ENCODE data around the gene LYZ. TPM values are rescaled to one million over a fixed set of nuclear protein-coding genes. Genes with fewer than 3 reads are reported as not detected.
A peak's percentile ranks its signal among the peaks of the same experiment; 100 is the strongest.

LYZ gene
- total RNA-seq, 1 donor from 2014 or later, result 81.9 TPM

- DNase-seq (ENCODE audit: low spot score), result no peak
Observed at GRCh38 chr12:69338120-69338859, 9.9 kb upstream of the LYZ start.

- no peak for DNase-seq (ENCODE audit: low spot score)
Observed at GRCh38 chr12:69338936-69339335, 9.2 kb upstream of the LYZ start.

GRCh38 chr12:69339999-69340398 is 8.2 kb upstream of the LYZ start:
- DNase-seq (ENCODE audit: low spot score), result no peak

- no peak for DNase-seq (ENCODE audit: low spot score)
Observed at GRCh38 chr12:69341328-69341727, 6.9 kb upstream of the LYZ start.

GRCh38 chr12:69342421-69342820 is 5.8 kb upstream of the LYZ start:
- DNase-seq (ENCODE audit: low spot score), result no peak

- no peak for DNase-seq (ENCODE audit: low spot score)
Observed at GRCh38 chr12:69343357-69343756, 4.8 kb upstream of the LYZ start.

GRCh38 chr12:69343885-69344612 is 4.1 kb upstream of the LYZ start:
- no peak for DNase-seq (ENCODE audit: low spot score)

- DNase-seq (ENCODE audit: low spot score), result no peak
Observed at GRCh38 chr12:69345077-69345476, 3.1 kb upstream of the LYZ start.

- no peak for DNase-seq (ENCODE audit: low spot score)
Observed at GRCh38 chr12:69345742-69346141, 2.4 kb upstream of the LYZ start.

- DNase-seq (ENCODE audit: low spot score), result no peak
Observed at GRCh38 chr12:69350002-69350626, 1.9 kb downstream of the LYZ start.

- DNase-seq (ENCODE audit: low spot score), result no peak
Observed at GRCh38 chr12:69350777-69351176, 2.6 kb downstream of the LYZ start.

GRCh38 chr12:69351462-69352236 is 3.5 kb downstream of the LYZ start:
- DNase-seq (ENCODE audit: low spot score), result no peak

- no peak for DNase-seq (ENCODE audit: low spot score)
Observed at GRCh38 chr12:69352904-69353303, 4.7 kb downstream of the LYZ start.

GRCh38 chr12:69354172-69354555 is 6.0 kb downstream of the LYZ start:
- no peak for DNase-seq (ENCODE audit: low spot score)

GRCh38 chr12:69354556-69355187 is 6.5 kb downstream of the LYZ start:
- DNase-seq (ENCODE audit: low spot score), result no peak

GRCh38 chr12:69355363-69356028 is 7.3 kb downstream of the LYZ start:
- no peak for DNase-seq (ENCODE audit: low spot score)

GRCh38 chr12:69359531-69360347 is 11.6 kb downstream of the LYZ start, which contains the start of gene YEATS4:
YEATS4 (plus strand) TSS chr12:69359743; CDS start chr12:69359973, 230 bp downstream.
- DNase-seq (ENCODE audit: low spot score), result peak; percentile 93

- no peak for DNase-seq (ENCODE audit: low spot score)
Observed at GRCh38 chr12:69360348-69360672, 12.1 kb downstream of the LYZ start.

- no peak for DNase-seq (ENCODE audit: low spot score)
Observed at GRCh38 chr12:69366796-69367195, 18.6 kb downstream of the LYZ start.

GRCh38 chr12:69368171-69368570 is 20.0 kb downstream of the LYZ start:
- no peak for DNase-seq (ENCODE audit: low spot score)
